H1 (cell line): ENCODE results near the gene ZMIZ1. TPM values are rescaled to one million over a fixed set of nuclear protein-coding genes. Genes with fewer than 3 reads are reported as not detected.

Experiments used
- CTCF ChIA-PET: fragments of 300-600 bp; sonication (Branson Sonifier 250); formaldehyde crosslinking; loops from one replicate; lab custom pipeline; 2021; ENCODE audit not compliant: partially characterized antibody; lab: Charles Lee
- POLR2A ChIA-PET: fragments of 300-600 bp; sonication (Branson Sonifier 250); formaldehyde crosslinking; loops from one replicate; lab custom pipeline; 2021; ENCODE audit warnings: inconsistent platforms; ENCODE audit not compliant: partially characterized antibody; lab: Charles Lee
- DNase-seq, 2 experiments: peaks; one replicate each; pipeline versions ENCODE4 v3.0.0 to v3.0.0-alpha.2; 2010 to 2022; ENCODE audit warnings: low spot score in 2 of 2, low read depth in 1 of 2, mixed read lengths in 1 of 2
- FAIRE-seq: peaks from 2 replicates; lab custom pipeline; 2011; peaks lifted over from hg19 to GRCh38; lab: Jason Lieb, UNC
- H2AFZ ChIP-seq: 2 replicates; pipeline ENCODE4 v1.8.1; 2012; ENCODE audit warnings: low read length, inconsistent platforms
- H2AK5ac ChIP-seq: 2 replicates; pipeline ENCODE4 v1.6.1; 2013; ENCODE audit warnings: low read depth, low read length
- H2BK120ac ChIP-seq: replicated peaks from 2 replicates; pipeline ENCODE3; 2013; ENCODE audit warnings: low read depth, low read length, inconsistent platforms
- H2BK12ac ChIP-seq: 2 replicates; pipeline ENCODE4 v1.6.1; 2013; ENCODE audit warnings: low read depth, low read length
- H2BK15ac ChIP-seq: 2 replicates; pipeline ENCODE4 v1.6.1; 2013; ENCODE audit warnings: low read length
- H2BK20ac ChIP-seq: 2 replicates; pipeline ENCODE4 v1.6.1; 2013; ENCODE audit warnings: low read length
- H2BK5ac ChIP-seq: 2 replicates; pipeline ENCODE4 v1.6.1; 2013; ENCODE audit warnings: low read depth, low read length
- H3K14ac ChIP-seq: 2 replicates; pipeline ENCODE4 v1.6.1; 2013; ENCODE audit warnings: inconsistent platforms; ENCODE audit not compliant: insufficient read length
- H3K18ac ChIP-seq: 2 replicates; pipeline ENCODE4 v1.6.1; 2013; ENCODE audit warnings: low read length; ENCODE audit errors: extremely low read depth
- H3K23ac ChIP-seq: 2 replicates; pipeline ENCODE4 v1.6.1; 2013; ENCODE audit warnings: inconsistent platforms; ENCODE audit not compliant: insufficient read length
- H3K23me2 ChIP-seq: 2 replicates; pipeline ENCODE4 v1.6.1; 2013; ENCODE audit warnings: low read depth, low read length
- H3K27ac ChIP-seq: 2 replicates; pipeline ENCODE4 v1.6.1; 2011; ENCODE audit warnings: low read depth, low read length, inconsistent platforms
- H3K27me3 ChIP-seq, 4 experiments: replicated peaks in 1 of 4; 1 replicate in 1 of 4; 2 replicates in 3 of 4; pipeline versions ENCODE4 v1.6.1 to v1.8.1; 2011 to 2013; ENCODE audit warnings: low read length in 3 of 4, mild to moderate bottlenecking in 3 of 4, inconsistent platforms in 2 of 4, mixed read lengths in 2 of 4, moderate library complexity in 1 of 4; ENCODE audit not compliant: control insufficient read depth in 3 of 4, insufficient read depth in 3 of 4; ENCODE audit errors: extremely low read depth in 1 of 4
- H3K36me3 ChIP-seq, 4 experiments: 2 replicates each; pipeline versions ENCODE4 v1.6.1 to v1.8.1; 2011 to 2013; ENCODE audit warnings: mild to moderate bottlenecking in 4 of 4, low read length in 3 of 4, moderate library complexity in 2 of 4, control low read depth in 1 of 4, inconsistent platforms in 1 of 4; ENCODE audit not compliant: insufficient read depth in 4 of 4, control insufficient read depth in 2 of 4
- H3K4ac ChIP-seq: replicated peaks from 2 replicates; pipeline ENCODE3; 2013; ENCODE audit warnings: low read length, low read depth, mixed read lengths, inconsistent platforms; ENCODE audit not compliant: insufficient read length
- H3K4me1 ChIP-seq, 4 experiments: replicated peaks in 1 of 4; 1 replicate in 1 of 4; 2 replicates in 3 of 4; pipeline versions ENCODE4 v1.6.1 to v1.8.1; 2011 to 2013; ENCODE audit warnings: low read length in 3 of 4, inconsistent platforms in 2 of 4, mixed read lengths in 1 of 4; ENCODE audit not compliant: insufficient read depth in 4 of 4, control insufficient read depth in 3 of 4
- H3K4me2 ChIP-seq, 2 experiments: 2 replicates each; pipeline versions ENCODE4 v1.6.1 to v1.8.1; 2011 to 2013; ENCODE audit warnings: low read depth in 2 of 2, low read length in 2 of 2, control low read depth in 1 of 2, inconsistent platforms in 1 of 2, mild to moderate bottlenecking in 1 of 2; ENCODE audit not compliant: insufficient read depth in 1 of 2
- H3K4me3 ChIP-seq, 4 experiments: fragments of 200-600, 300-600 bp in 1 of 4; sonication (generic), shearing (Covaris generic), sonication (Bioruptor Twin) in 1 of 4; 2 replicates each; pipeline versions ENCODE4 v1.5.1 to v1.8.1; 2011 to 2016; ENCODE audit warnings: low read length in 4 of 4, low read depth in 3 of 4, control low read depth in 2 of 4, inconsistent platforms in 2 of 4, mild to moderate bottlenecking in 2 of 4, mixed read lengths in 1 of 4, moderate library complexity in 1 of 4; ENCODE audit not compliant: insufficient read depth in 2 of 4; ENCODE audit errors: extremely low read depth in 1 of 4
- H3K56ac ChIP-seq: replicated peaks from 2 replicates; pipeline ENCODE3; 2013; ENCODE audit warnings: low read depth, mild to moderate bottlenecking, mixed read lengths, low read length, inconsistent platforms; ENCODE audit not compliant: insufficient read length
- H3K79me1 ChIP-seq: 2 replicates; pipeline ENCODE4 v1.6.1; 2013; ENCODE audit warnings: low read depth, low read length, control low read depth
- H3K79me2 ChIP-seq, 2 experiments: 2 replicates each; pipeline versions ENCODE4 v1.6.1 to v1.8.1; 2012 to 2013; ENCODE audit warnings: low read length in 2 of 2, mild to moderate bottlenecking in 2 of 2, inconsistent platforms in 1 of 2; ENCODE audit not compliant: insufficient read depth in 2 of 2, control insufficient read depth in 1 of 2
- H3K9ac ChIP-seq, 4 experiments: replicated peaks in 1 of 4; 1 replicate in 1 of 4; 2 replicates in 3 of 4; pipeline versions ENCODE4 v1.6.1 to v1.8.1; 2011 to 2013; ENCODE audit warnings: low read depth in 3 of 4, low read length in 3 of 4, control low read depth in 2 of 4, mild to moderate bottlenecking in 2 of 4, moderate library complexity in 2 of 4, inconsistent platforms in 1 of 4; ENCODE audit errors: extremely low read depth in 1 of 4
- H3K9me3 ChIP-seq, 2 experiments: 2 replicates each; pipeline versions ENCODE4 v1.6.1 to v1.8.1; 2012 to 2013; ENCODE audit warnings: mild to moderate bottlenecking in 2 of 2, moderate library complexity in 2 of 2, control low read depth in 1 of 2, inconsistent platforms in 1 of 2, low read depth in 1 of 2, low read length in 1 of 2, mixed read lengths in 1 of 2; ENCODE audit not compliant: insufficient read depth in 2 of 2
- H4K20me1 ChIP-seq, 2 experiments: replicated peaks in 1 of 2; 2 replicates each; pipeline versions ENCODE3 to v1.8.1; 2011 to 2013; ENCODE audit warnings: inconsistent platforms in 2 of 2, low read length in 2 of 2, mild to moderate bottlenecking in 1 of 2; ENCODE audit not compliant: insufficient read depth in 2 of 2, control insufficient read depth in 1 of 2
- H4K5ac ChIP-seq: 2 replicates; pipeline ENCODE4 v1.6.1; 2013; ENCODE audit warnings: low read length, low read depth, mixed read lengths, inconsistent platforms; ENCODE audit not compliant: insufficient read length
- H4K8ac ChIP-seq: 2 replicates; pipeline ENCODE4 v1.8.0; 2013; ENCODE audit warnings: mild to moderate bottlenecking, moderate library complexity, low read length, inconsistent platforms; ENCODE audit not compliant: insufficient read depth; ENCODE audit errors: extremely low read depth
- H4K91ac ChIP-seq: replicated peaks from 2 replicates; pipeline ENCODE3; 2013; ENCODE audit warnings: low read length, mixed read lengths, inconsistent platforms; ENCODE audit not compliant: insufficient read length
- BRCA1 ChIP-seq: IDR thresholded peaks from 2 replicates; pipeline ENCODE4 v1.6.1; 2012; ENCODE audit warnings: low read depth, low read length, improper control_type of control experiment
- CEBPB ChIP-seq: IDR thresholded peaks from 2 replicates; pipeline ENCODE4 v1.6.1; 2012; ENCODE audit warnings: low read depth, low read length
- GABPA ChIP-seq: IDR thresholded peaks from 2 replicates; pipeline ENCODE4 v1.6.1; 2011; ENCODE audit warnings: mild to moderate bottlenecking, low read length, moderate library complexity, borderline replicate concordance; ENCODE audit not compliant: insufficient read depth
- KDM1A ChIP-seq: fragments of 200-600, 300-600 bp; sonication (generic); IDR thresholded peaks from 2 replicates; pipeline ENCODE4 v1.7.1; 2016; ENCODE audit warnings: mild to moderate bottlenecking, low read length, borderline replicate concordance
- POLR2A ChIP-seq, 2 experiments: IDR thresholded peaks; 1 replicate in 1 of 2; 2 replicates in 1 of 2; pipeline ENCODE4 v1.6.1; 2011; ENCODE audit warnings: low read depth in 2 of 2, low read length in 2 of 2, mild to moderate bottlenecking in 2 of 2; ENCODE audit errors: control extremely low read depth in 1 of 2
- POU5F1 ChIP-seq: IDR thresholded peaks from 2 replicates; pipeline ENCODE4 v1.6.1; 2011; ENCODE audit warnings: low read depth, mild to moderate bottlenecking, low read length, moderate library complexity
- RFX5 ChIP-seq: IDR thresholded peaks from 2 replicates; pipeline ENCODE4 v1.6.1; 2011; ENCODE audit warnings: low read depth, low read length, improper control_type of control experiment, borderline replicate concordance
- RNF2 ChIP-seq: fragments of 200-900, 300-1000 bp; sonication (generic); IDR thresholded peaks from 2 replicates; pipeline ENCODE4 v1.7.1; 2016; ENCODE audit warnings: borderline replicate concordance, low read depth, mild to moderate bottlenecking, antibody characterized with exemption, low read length; ENCODE audit not compliant: poor library complexity, severe bottlenecking; ENCODE audit errors: missing control alignments
- SAP30 ChIP-seq: fragments of 300-600 bp; sonication (generic); IDR thresholded peaks from 2 replicates; pipeline ENCODE4 v1.7.1; 2012; ENCODE audit warnings: low read length, moderate library complexity, mild to moderate bottlenecking, inconsistent platforms; ENCODE audit not compliant: insufficient read depth, insufficient replicate concordance
- SIN3A ChIP-seq, 2 experiments: IDR thresholded peaks in 1 of 2; conservative IDR thresholded peaks in 1 of 2; 2 replicates each; pipeline ENCODE4 v1.6.1; 2011 to 2012; ENCODE audit warnings: low read length in 2 of 2, improper control_type of control experiment in 1 of 2, low read depth in 1 of 2, mild to moderate bottlenecking in 1 of 2
- SP2 ChIP-seq: IDR thresholded peaks from 2 replicates; pipeline ENCODE4 v1.6.1; 2012; ENCODE audit warnings: mild to moderate bottlenecking, low read length, inconsistent platforms
- TBP ChIP-seq: IDR thresholded peaks from 2 replicates; pipeline ENCODE4 v1.6.1; 2011; ENCODE audit warnings: low read depth, low read length, improper control_type of control experiment
- WGBS, 2 experiments: shearing (Covaris generic) in 1 of 2; methylation state at CpG; one replicate each; pipeline versions ENCODE4 v1.1.6 to v1.1.7; 2013 to 2015; ENCODE audit warnings: low lambda C conversion rate in 2 of 2, mixed read lengths in 2 of 2, inconsistent platforms in 1 of 2, low coverage in 1 of 2, missing lambda C conversion rate in 1 of 2; ENCODE audit not compliant: insufficient replicate concordance in 2 of 2, insufficient coverage in 1 of 2, insufficient read length in 1 of 2; ENCODE audit errors: extremely low coverage in 1 of 2, missing lambda C conversion rate in 1 of 2; 5-methylcytosine and 5-hydroxymethylcytosine counted together
- polyA plus RNA-seq, 7 experiments: library from polyadenylated mRNA; depleted of rRNA in 3 of 7; stranded (reverse) in 5 of 7; unstranded in 2 of 7; fragments of >200 nt in 5 of 7; fragments of 200-250 nt in 2 of 7; gene quantifications; 1 replicate in 5 of 7; 2 replicates in 1 of 7; 4 replicates in 1 of 7; pipeline versions ENCODE4 v1.2.1 to v1.2.3, GENCODE V29; 2011 to 2013; ENCODE audit warnings: missing spikeins in 2 of 7, mixed read lengths in 2 of 7
- total RNA-seq: library from RNA; stranded (reverse); fragmentation: NEBNext Ultra II Directional; extraction: Animal tissue kit (Norgen Biotek cat#: 25700); gene quantifications from 2 replicates; pipeline ENCODE4 v1.2.1, GENCODE V29; 2021

The ZMIZ1 gene
- total and polyA plus RNA-seq, 2 of the 8 experiments (the other 6 are each of a cell fraction or from before 2014, with no cell fraction given): 8.1 to 28.0 TPM

GRCh38 chr10:79284158-79284871, 215.5 kb downstream of the ZMIZ1 start:
- H4K91ac ChIP-seq: no peak overlapping the region
- H3K9ac ChIP-seq: no peak overlapping the region
- no peak overlapping the region for H2BK12ac ChIP-seq
- 82% methylated on average over 7 of the region's 7 CpGs; no CpG with 5 or more reads in 1 of the 2 experiments for WGBS, 2 experiments
- no peak overlapping the region for H3K23ac ChIP-seq
- no peak for FAIRE-seq
- no peak overlapping the region for H3K56ac ChIP-seq
- H3K23me2 ChIP-seq: no peaks in the 10 kb centered on the region
- H2AFZ ChIP-seq: no peak overlapping the region
- no peaks in the 10 kb centered on the region; a peak in 2 of 7 replicates for H3K4me1 ChIP-seq
- H3K79me2 ChIP-seq: no peaks in the 10 kb centered on the region
- no peak overlapping the region for H3K4ac ChIP-seq
- no peaks in the 10 kb centered on the region for H3K27me3 ChIP-seq
- no peak for DNase-seq
- ChIA-PET POLR2A (no interaction called here), CTCF (interaction anchor here (0.6 to 2.7 kb wide), 4 partner anchors 9 to 676 kb away, joined by 3 to 6 read pairs (median 4); no protein-coding TSS in a partner anchor)
- H2BK5ac ChIP-seq: no peak overlapping the region
- no peak overlapping the region for H2BK120ac ChIP-seq
- H3K79me1 ChIP-seq: no peaks in the 10 kb centered on the region
- H3K14ac ChIP-seq: no peak overlapping the region
- H3K36me3 ChIP-seq: peaks cover 0 to 3% (median under 1%) of the 10 kb centered on the region in 4 experiments; a peak in 1 of 8 replicates
- H4K8ac ChIP-seq: no peak overlapping the region
- H2BK15ac ChIP-seq: no peak overlapping the region
- H3K18ac ChIP-seq: no peak overlapping the region
- no peak overlapping the region for H4K5ac ChIP-seq
- no peak overlapping the region for H2BK20ac ChIP-seq
- H4K20me1 ChIP-seq: peaks cover 0 to 8% of the 10 kb centered on the region in 2 experiments
- H3K4me2 ChIP-seq: no peak overlapping the region
- no peak overlapping the region for H2AK5ac ChIP-seq
- H3K9me3 ChIP-seq: peaks cover 0 to 4% of the 10 kb centered on the region in 2 experiments; a peak in 1 of 4 replicates
- H3K27ac ChIP-seq: no peak overlapping the region
- no peak overlapping the region for H3K4me3 ChIP-seq
- TF ChIP-seq CEBPB (no peak), RNF2 (no peak), POU5F1 (no peak), SP2 (no peak), SAP30 (no peak), KDM1A (no peak; the same call in 1 of the 2 replicates), POLR2A (IDR thresholded peaks at IDR 0.05; ENCODE audit: control extremely low read depth in 1 of 2, low read depth in 2 of 2, low read length in 2 of 2) (no peak), TBP (no peak), SIN3A (conservative IDR thresholded peaks at IDR 0.05 in 1 of 2, IDR thresholded peaks at IDR 0.05 in 1 of 2; ENCODE audit: low read depth in 1 of 2, low read length in 2 of 2) (no peak), BRCA1 (no peak), RFX5 (no peak), GABPA (no peak)
